ENCODE data around the gene NRP1.

- no peak for TF ChIP-seq REST (IDR thresholded peaks at IDR 0.05)
- no peak for TF ChIP-seq CTCF (IDR thresholded peaks at IDR 0.05; ENCODE audit: low read depth, low read length, missing input control)
- no peak for TF ChIP-seq TAF1 (conservative IDR thresholded peaks at IDR 0.05)
- TF ChIP-seq HNF4G (IDR thresholded peaks at IDR 0.05), result no peak
- TF ChIP-seq ZBTB33 (IDR thresholded peaks at IDR 0.05), result no peak
- no peak for TF ChIP-seq MAX (IDR thresholded peaks at IDR 0.05)
These were observed 159.6 kb downstream of the NRP1 start for GRCh38 chr10:33174674-33175434.
